Measurements from ENCODE around the gene SYNCRIP.
"Not testable (repeated sequence)": the region's sequence is repeated elsewhere in the genome, so short reads cannot be mapped to it uniquely, and the experiment has no call there.

The SYNCRIP gene

GRCh38 chr6:85593438-85594196, 49.1 kb downstream of the SYNCRIP start, which contains the start of gene SNX14:
TSS of gene SNX14 (minus strand) at chr6:85593858. CDS start at chr6:85593718, 140 bp downstream.
- DNase-seq: peak; percentile 95

- no peak for DNase-seq
Measured at GRCh38 chr6:85592033-85592432, 50.7 kb downstream of the SYNCRIP start.

- no peak for DNase-seq
Measured at GRCh38 chr6:85591207-85591606, 51.5 kb downstream of the SYNCRIP start.

- no peak for DNase-seq
Measured at GRCh38 chr6:85585741-85586140, 56.9 kb downstream of the SYNCRIP start.

GRCh38 chr6:85582832-85583231, 59.9 kb downstream of the SYNCRIP start:
- DNase-seq: not testable (repeated sequence)

GRCh38 chr6:85581572-85581971, 61.1 kb downstream of the SYNCRIP start:
- no peak for DNase-seq

GRCh38 chr6:85580878-85581267, 61.8 kb downstream of the SYNCRIP start:
- DNase-seq: peak; percentile 75

- DNase-seq: no peak
Measured at GRCh38 chr6:85580118-85580877, 62.4 kb downstream of the SYNCRIP start.

- no peak for DNase-seq
Measured at GRCh38 chr6:85579581-85579980, 63.1 kb downstream of the SYNCRIP start.

GRCh38 chr6:85576476-85576875, 66.2 kb downstream of the SYNCRIP start:
- DNase-seq: no peak

- no peak for DNase-seq
Measured at GRCh38 chr6:85574932-85575598, 67.6 kb downstream of the SYNCRIP start.

GRCh38 chr6:85569323-85569722, 73.4 kb downstream of the SYNCRIP start:
- no peak for DNase-seq

- no peak for DNase-seq
Measured at GRCh38 chr6:85568411-85568810, 74.3 kb downstream of the SYNCRIP start.

GRCh38 chr6:85565736-85566135, 77.0 kb downstream of the SYNCRIP start:
- no peak for DNase-seq

- not testable (repeated sequence) for DNase-seq
Measured at GRCh38 chr6:85564223-85564622, 78.5 kb downstream of the SYNCRIP start.

All from hematopoietic multipotent progenitor cell treated with erythropoietin and hydrocortisone succinate and interleukin-3 and kit ligand, for 8 days (in vitro differentiated cells).